Medulla oblongata (tissue), 1 donor: ENCODE measurements around the gene NUP133.
A peak's percentile ranks its signal among the peaks of the same experiment; 100 is the strongest.
"Not testable (repeated sequence)": the region's sequence is repeated elsewhere in the genome, so short reads cannot be mapped to it uniquely, and the experiment has no call there.

Experiments used
- DNase-seq: peaks from one replicate; pipeline ENCODE4 v3.0.0-alpha.2; 2015; ENCODE audit errors: extremely low spot score

Gene NUP133

GRCh38 chr1:229420224-229420623 is 87.9 kb downstream of the NUP133 start:
- DNase-seq, result no peak

GRCh38 chr1:229418586-229418985 is 89.6 kb downstream of the NUP133 start:
- not testable (repeated sequence) for DNase-seq

- DNase-seq, result not testable (repeated sequence)
These were observed 95.3 kb downstream of the NUP133 start for GRCh38 chr1:229412810-229413209.

- DNase-seq, result no peak
These were observed 96.1 kb downstream of the NUP133 start for GRCh38 chr1:229412056-229412455.

- no peak for DNase-seq
These were observed 96.6 kb downstream of the NUP133 start for GRCh38 chr1:229411434-229412055.

- peak; percentile 16 for DNase-seq
These were observed 97.3 kb downstream of the NUP133 start for GRCh38 chr1:229410692-229411433.

- DNase-seq, result no peak
These were observed 97.8 kb downstream of the NUP133 start for GRCh38 chr1:229410370-229410691.

GRCh38 chr1:229409616-229410369 is 98.3 kb downstream of the NUP133 start:
- no peak for DNase-seq

- DNase-seq, result no peak
These were observed 99.6 kb downstream of the NUP133 start for GRCh38 chr1:229408458-229409037.

GRCh38 chr1:229407206-229408026 is 100.7 kb downstream of the NUP133 start:
- DNase-seq, result no peak

GRCh38 chr1:229406798-229407197 is 101.3 kb downstream of the NUP133 start:
- no peak for DNase-seq

GRCh38 chr1:229403573-229403972 is 104.6 kb downstream of the NUP133 start:
- no peak for DNase-seq

- no peak for DNase-seq
These were observed 105.1 kb downstream of the NUP133 start for GRCh38 chr1:229402993-229403392.

- not testable (repeated sequence) for DNase-seq
These were observed 105.8 kb downstream of the NUP133 start for GRCh38 chr1:229402329-229402728.

GRCh38 chr1:229397762-229398161 is 110.4 kb downstream of the NUP133 start:
- no peak for DNase-seq

GRCh38 chr1:229396585-229397206 is 111.4 kb downstream of the NUP133 start:
- DNase-seq, result no peak

- DNase-seq, result not testable (repeated sequence)
These were observed 113.6 kb downstream of the NUP133 start for GRCh38 chr1:229394517-229394916.

- DNase-seq, result no peak
These were observed 115.2 kb downstream of the NUP133 start for GRCh38 chr1:229392936-229393335.
